Activated naive CD8-positive, alpha-beta T cell treated with anti-CD3 and anti-CD28 coated beads, Interleukin-2, amount 50 U/mL, for 24 hours (primary cell): ENCODE data around the gene CCDC69.
"Not testable (repeated sequence)": the region's sequence is repeated elsewhere in the genome, so short reads cannot be mapped to it uniquely, and the experiment has no call there.

Experiments used
- ATAC-seq: fragments of 150-1000 bp; cut with Tn5 transposase; one replicate; pipeline ENCODE4 v1.10.0; 2021
- DNase-seq: peaks from one replicate; pipeline ENCODE4 v3.0.0; 2021
- H3K27ac Mint-ChIP-seq: one replicate; pipeline ENCODE4 v1.8.0; 2021; ENCODE audit warnings: mild to moderate bottlenecking, mixed read lengths
- H3K27me3 Mint-ChIP-seq: one replicate; pipeline ENCODE4 v1.8.0; 2021; ENCODE audit warnings: mixed read lengths
- H3K36me3 Mint-ChIP-seq: one replicate; pipeline ENCODE4 v1.8.0; 2021; ENCODE audit warnings: low read depth, mixed read lengths
- H3K4me1 Mint-ChIP-seq: one replicate; pipeline ENCODE4 v1.8.0; 2021; ENCODE audit warnings: mixed read lengths
- H3K4me3 Mint-ChIP-seq: one replicate; pipeline ENCODE4 v1.8.0; 2021; ENCODE audit warnings: mild to moderate bottlenecking, moderate library complexity, mixed read lengths
- H3K9me3 Mint-ChIP-seq: one replicate; pipeline ENCODE4 v1.8.0; 2021; ENCODE audit warnings: mixed read lengths

CCDC69 gene

GRCh38 chr5:151237685-151238084 lies 13.8 kb upstream of the CCDC69 start:
- H3K9me3 Mint-ChIP-seq: no peaks in the 10 kb centered on the region
- no peak overlapping the region for H3K4me3 Mint-ChIP-seq
- no peaks in the 10 kb centered on the region for H3K27me3 Mint-ChIP-seq
- peaks cover 28% of the 10 kb centered on the region for H3K4me1 Mint-ChIP-seq
- no peak overlapping the region for H3K27ac Mint-ChIP-seq
- ATAC-seq (no peak), DNase-seq (no peak)
- no peaks in the 10 kb centered on the region for H3K36me3 Mint-ChIP-seq

DNA sequence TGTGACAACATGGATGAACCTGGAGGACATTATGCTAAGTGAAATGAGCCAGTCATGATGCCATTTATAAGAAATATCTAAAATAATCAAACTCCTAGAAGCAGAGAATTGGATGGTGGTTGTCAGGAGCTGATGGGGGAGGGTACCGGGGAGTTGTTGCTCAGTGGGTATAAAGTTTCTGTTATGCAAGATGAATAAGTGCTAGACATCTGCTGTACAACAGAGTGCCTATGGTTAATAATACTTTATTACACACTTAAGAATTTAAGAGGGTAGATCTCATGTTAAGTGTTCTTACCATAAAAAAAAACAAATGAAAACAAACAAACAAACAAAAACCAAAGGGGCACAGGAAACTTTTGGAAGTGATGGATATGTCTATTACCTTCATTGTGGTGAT lies 13.0 kb upstream of the CCDC69 start:
- Mint-ChIP-seq H3K9me3 (no peaks in the 10 kb centered on the region), H3K27me3 (no peaks in the 10 kb centered on the region), H3K27ac (no peak overlapping the region), H3K4me1 (peaks cover 28% of the 10 kb centered on the region), H3K36me3 (no peaks in the 10 kb centered on the region), H3K4me3 (no peak overlapping the region)
- ATAC-seq (no peak), DNase-seq (no peak)

DNA sequence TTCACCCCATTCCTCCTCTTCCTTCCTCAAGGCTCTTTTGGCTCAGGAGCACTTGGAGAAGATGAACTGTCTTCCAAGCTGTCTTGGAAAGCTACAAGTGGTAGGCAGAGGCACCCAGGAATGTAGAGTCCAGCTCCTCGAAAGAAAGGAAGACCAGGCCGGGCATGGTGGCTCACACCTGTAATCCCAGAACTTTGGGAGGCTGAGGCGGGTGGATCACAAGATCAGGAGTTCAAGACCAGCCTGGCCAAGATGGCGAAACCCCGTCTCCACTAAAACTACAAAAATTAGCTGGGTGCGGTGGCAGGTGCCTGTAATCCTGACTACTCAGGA lies 11.3 kb upstream of the CCDC69 start:
- ATAC-seq: not testable (repeated sequence)
- peaks cover 18% of the 10 kb centered on the region for H3K4me1 Mint-ChIP-seq

DNA sequence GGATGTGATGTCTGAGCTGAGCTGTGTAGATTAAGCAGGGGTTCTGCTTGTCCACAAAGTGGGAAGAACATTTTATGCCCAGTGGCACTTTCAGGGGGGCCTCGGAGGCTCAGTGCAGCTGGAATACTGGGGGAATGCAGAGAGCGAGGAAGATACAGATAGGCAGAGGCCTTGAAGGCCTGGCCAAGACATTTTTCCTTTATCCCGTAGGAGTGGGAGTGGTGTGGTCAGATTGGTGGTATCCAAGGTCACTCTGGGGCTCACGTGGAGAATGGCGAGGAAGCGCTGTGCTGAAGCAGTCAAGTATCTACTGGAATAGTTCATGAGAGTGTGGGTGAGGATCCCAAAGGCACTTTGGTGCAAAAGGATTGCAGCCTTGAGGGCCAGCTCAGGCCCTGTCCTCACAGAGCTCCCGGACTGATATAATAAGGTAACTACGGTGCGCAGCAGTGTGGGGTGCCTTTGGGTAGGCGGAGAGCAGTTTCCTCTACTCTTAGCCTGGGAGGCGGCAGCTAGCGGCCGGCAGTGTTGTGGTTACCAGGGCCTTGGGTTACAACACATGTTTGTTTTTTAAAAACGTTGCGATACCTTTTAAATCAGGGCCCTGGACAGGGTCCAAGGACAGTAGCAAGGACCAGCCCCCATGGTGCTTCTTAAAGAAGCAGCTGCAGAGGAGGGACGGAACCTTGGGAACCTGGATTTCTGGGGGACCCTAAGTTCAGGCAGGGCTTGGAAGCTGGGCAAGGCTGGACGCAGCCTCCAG lies 10.8 kb upstream of the CCDC69 start:
- Mint-ChIP-seq H3K27me3 (no peaks in the 10 kb centered on the region), H3K27ac (no peak overlapping the region), H3K9me3 (no peaks in the 10 kb centered on the region), H3K4me1 (peaks cover 17% of the 10 kb centered on the region), H3K36me3 (no peaks in the 10 kb centered on the region), H3K4me3 (no peak overlapping the region)
- ATAC-seq (peak; percentile 63), DNase-seq (no peak)

More for the DNA sequence above, 11.3 kb upstream of the CCDC69 start:
- not testable (repeated sequence) for H3K4me3 Mint-ChIP-seq, DNase-seq, H3K27ac Mint-ChIP-seq, H3K9me3 Mint-ChIP-seq, H3K36me3 Mint-ChIP-seq, H3K27me3 Mint-ChIP-seq

DNA sequence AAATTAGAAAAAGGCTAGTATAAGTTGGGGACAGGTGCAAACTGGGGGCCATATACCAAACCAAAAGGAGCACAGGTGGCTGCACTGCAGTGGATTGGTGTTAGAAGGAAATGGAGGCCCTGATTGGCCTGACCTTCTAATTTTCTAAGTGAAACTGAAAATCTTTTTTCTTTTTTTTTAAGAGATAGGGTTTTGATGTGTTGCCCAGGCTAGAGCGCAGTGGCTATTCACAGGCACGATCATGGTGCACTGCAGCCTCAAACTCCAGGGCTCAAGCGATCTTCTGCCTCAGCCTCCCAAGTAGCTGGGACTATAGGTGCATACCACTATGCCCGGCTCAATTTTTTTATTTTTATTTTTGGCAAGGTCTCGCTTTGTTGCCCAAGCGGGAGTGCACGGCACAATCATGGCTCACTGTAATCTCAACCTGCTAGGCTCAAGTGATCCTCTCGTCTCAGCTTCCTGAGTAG lies 9.8 kb upstream of the CCDC69 start:
- Mint-ChIP-seq H3K27me3 (no peaks in the 10 kb centered on the region), H3K36me3 (no peaks in the 10 kb centered on the region), H3K4me1 (peaks cover 17% of the 10 kb centered on the region), H3K4me3 (no peak overlapping the region), H3K9me3 (no peaks in the 10 kb centered on the region), H3K27ac (no peak overlapping the region)
- DNase-seq: no peak
- no peak for ATAC-seq

DNA sequence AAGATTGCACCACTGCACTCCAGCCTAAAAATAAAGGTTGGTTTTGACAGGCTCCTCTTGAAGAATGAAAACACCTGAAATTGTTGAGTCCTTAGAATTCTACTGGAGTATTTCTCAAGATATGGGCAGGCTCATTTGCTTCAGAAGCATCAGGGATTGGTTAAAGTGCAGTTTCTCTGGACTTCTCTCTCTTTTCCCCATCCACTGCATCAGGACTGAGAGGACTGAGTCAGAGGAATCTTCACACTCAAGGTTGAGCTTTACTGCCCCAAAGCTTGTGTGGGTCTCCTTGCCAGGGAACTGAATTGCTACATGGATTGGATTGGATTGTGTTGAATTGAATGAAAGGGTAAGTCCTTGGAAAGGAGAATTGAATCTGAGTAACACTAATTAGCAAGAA lies 7.5 kb upstream of the CCDC69 start:
- ATAC-seq (no peak), DNase-seq (no peak)
- H3K4me1 Mint-ChIP-seq: peaks cover 12% of the 10 kb centered on the region
- no peaks in the 10 kb centered on the region for H3K9me3 Mint-ChIP-seq
- H3K36me3 Mint-ChIP-seq: no peaks in the 10 kb centered on the region
- no peak overlapping the region for H3K27ac Mint-ChIP-seq
- H3K4me3 Mint-ChIP-seq: no peak overlapping the region
- no peaks in the 10 kb centered on the region for H3K27me3 Mint-ChIP-seq

DNA sequence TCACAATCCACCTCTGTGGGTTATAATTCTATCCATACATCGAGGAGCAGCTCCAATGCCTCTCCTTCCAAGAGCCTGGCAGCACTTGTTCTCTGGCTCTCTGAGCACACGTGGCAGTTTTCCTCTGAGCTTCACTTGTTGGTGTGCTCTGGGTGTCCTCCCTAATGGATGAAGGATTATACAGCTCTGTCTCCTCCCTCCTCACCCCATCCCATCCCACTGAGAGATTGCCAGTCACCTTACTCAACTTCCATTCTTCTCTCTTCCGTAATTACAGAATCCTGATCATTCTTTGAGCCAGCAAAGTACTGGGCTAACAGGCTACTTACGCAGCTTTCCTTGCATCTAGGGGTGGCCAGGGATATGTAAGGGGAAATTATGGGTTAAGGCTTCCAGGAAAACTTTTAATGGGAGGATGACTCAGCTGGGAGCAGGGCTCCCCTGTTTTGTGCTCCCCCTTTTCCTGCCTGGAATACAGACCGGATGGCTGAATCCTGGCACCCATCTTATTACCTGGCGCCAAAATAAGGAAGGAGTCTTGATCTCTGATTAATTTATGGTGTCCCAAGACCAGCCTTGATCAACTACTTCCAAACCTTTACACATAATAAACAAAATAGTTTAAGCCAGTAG lies 6.3 kb upstream of the CCDC69 start:
- no peak overlapping the region for H3K4me3 Mint-ChIP-seq
- ATAC-seq (no peak), DNase-seq (no peak)
- H3K9me3 Mint-ChIP-seq: no peaks in the 10 kb centered on the region
- no peaks in the 10 kb centered on the region for H3K36me3 Mint-ChIP-seq
- no peak overlapping the region for H3K27ac Mint-ChIP-seq
- H3K4me1 Mint-ChIP-seq: peaks cover 15% of the 10 kb centered on the region
- no peaks in the 10 kb centered on the region for H3K27me3 Mint-ChIP-seq

- Mint-ChIP-seq H3K4me3 (no peak overlapping the region), H3K9me3 (no peaks in the 10 kb centered on the region), H3K27ac (no peak overlapping the region), H3K4me1 (peaks cover 16% of the 10 kb centered on the region), H3K36me3 (no peaks in the 10 kb centered on the region), H3K27me3 (no peaks in the 10 kb centered on the region)
- ATAC-seq (no peak), DNase-seq (no peak)
Observed at GRCh38 chr5:151228986-151229385, 5.1 kb upstream of the CCDC69 start.

DNA sequence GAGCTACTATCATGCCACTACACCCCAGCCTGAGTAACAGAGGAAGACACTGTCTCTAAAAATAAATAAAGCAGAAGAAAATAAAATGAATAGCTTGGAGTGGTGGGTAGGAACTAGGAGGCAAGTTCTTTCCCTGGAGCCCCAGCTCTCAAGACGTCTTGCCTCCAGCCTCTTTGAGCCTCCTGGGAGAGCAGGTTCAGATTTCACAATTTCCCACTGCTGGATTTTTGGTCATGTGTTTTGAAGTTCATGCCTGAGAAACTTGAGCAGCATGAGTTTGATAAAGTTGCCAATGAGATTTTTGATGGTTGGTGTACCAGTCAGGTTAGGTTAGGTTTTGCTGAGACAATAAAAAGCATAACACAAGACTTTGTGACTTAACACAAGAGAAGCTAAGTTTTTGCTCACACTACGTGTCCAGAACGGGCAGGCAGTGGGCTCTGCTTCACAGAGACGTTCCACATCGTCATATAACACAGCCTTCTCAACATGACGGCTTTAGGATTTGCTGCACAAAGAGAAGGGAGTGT lies 4.1 kb upstream of the CCDC69 start:
- no peak for DNase-seq
- no peaks in the 10 kb centered on the region for H3K27me3 Mint-ChIP-seq
- no peak overlapping the region for H3K4me3 Mint-ChIP-seq
- no peaks in the 10 kb centered on the region for H3K36me3 Mint-ChIP-seq
- H3K27ac Mint-ChIP-seq: no peak overlapping the region
- ATAC-seq: no peak
- no peaks in the 10 kb centered on the region for H3K9me3 Mint-ChIP-seq
- H3K4me1 Mint-ChIP-seq: peaks cover 17% of the 10 kb centered on the region

GRCh38 chr5:151225475-151225874 lies 1.6 kb upstream of the CCDC69 start:
- Mint-ChIP-seq H3K4me1 (peaks cover 40% of the 10 kb centered on the region), H3K4me3 (peak overlapping the region; percentile 18)

DNA sequence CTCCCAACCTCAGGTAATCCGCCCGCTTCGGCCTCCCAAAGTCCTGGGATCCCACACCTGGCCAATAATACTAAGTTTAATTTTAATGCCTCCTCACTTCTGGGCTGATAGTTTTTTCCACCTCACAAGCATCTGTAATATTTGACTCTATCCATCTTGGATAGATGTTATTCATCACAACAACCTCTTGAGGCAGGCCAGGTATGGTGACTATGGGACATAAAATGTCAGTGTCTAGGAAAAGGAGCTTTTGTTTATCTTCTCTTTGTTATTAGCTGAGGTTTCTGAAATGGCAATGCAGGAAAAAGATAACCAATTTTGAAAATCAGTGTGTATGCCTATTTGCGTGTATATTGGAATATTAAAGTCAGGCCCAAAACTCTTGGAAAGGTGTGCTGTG lies 1.2 kb upstream of the CCDC69 start:
- H3K9me3 Mint-ChIP-seq: no peaks in the 10 kb centered on the region
- peak overlapping the region; percentile 84 for H3K27ac Mint-ChIP-seq
- H3K27me3 Mint-ChIP-seq: no peaks in the 10 kb centered on the region
- DNase-seq (no peak), ATAC-seq (no peak)
- peak overlapping the region; percentile 18 for H3K4me3 Mint-ChIP-seq
- peaks cover 6% of the 10 kb centered on the region for H3K36me3 Mint-ChIP-seq
- H3K4me1 Mint-ChIP-seq: peaks cover 44% of the 10 kb centered on the region

More at GRCh38 chr5:151225475-151225874, 1.6 kb upstream of the CCDC69 start:
- Mint-ChIP-seq H3K36me3 (peaks cover 4% of the 10 kb centered on the region), H3K27me3 (no peaks in the 10 kb centered on the region), H3K27ac (peak overlapping the region; percentile 84), H3K9me3 (no peaks in the 10 kb centered on the region)
- DNase-seq (no peak), ATAC-seq (no peak)

DNA sequence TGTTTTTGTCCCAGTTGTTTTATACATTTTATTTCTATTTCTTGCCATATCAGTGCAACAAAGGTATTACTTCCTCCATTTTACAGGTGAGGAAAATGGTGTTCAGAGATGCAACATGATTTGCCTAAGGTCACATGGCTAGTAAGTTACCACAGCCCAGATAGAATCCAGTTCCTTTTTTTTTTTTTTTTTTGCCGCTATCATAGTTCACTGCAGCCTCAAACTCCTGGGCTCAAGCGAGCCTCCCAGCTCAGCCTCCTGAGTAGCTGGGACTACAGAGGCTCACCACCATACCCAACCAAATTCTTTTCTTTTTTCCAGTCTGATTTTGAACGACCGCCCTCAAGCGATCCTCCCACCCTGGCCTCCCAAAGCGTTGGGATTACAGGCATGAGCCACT lies 480 bp upstream of the CCDC69 start:
- H3K4me3 Mint-ChIP-seq: peak overlapping the region; percentile 84
- ATAC-seq (no peak), DNase-seq (no peak)
- H3K27ac Mint-ChIP-seq: peak overlapping the region; percentile 84
- peaks cover 10% of the 10 kb centered on the region for H3K36me3 Mint-ChIP-seq
- H3K27me3 Mint-ChIP-seq: no peaks in the 10 kb centered on the region
- peaks cover 49% of the 10 kb centered on the region for H3K4me1 Mint-ChIP-seq
- no peaks in the 10 kb centered on the region for H3K9me3 Mint-ChIP-seq

DNA sequence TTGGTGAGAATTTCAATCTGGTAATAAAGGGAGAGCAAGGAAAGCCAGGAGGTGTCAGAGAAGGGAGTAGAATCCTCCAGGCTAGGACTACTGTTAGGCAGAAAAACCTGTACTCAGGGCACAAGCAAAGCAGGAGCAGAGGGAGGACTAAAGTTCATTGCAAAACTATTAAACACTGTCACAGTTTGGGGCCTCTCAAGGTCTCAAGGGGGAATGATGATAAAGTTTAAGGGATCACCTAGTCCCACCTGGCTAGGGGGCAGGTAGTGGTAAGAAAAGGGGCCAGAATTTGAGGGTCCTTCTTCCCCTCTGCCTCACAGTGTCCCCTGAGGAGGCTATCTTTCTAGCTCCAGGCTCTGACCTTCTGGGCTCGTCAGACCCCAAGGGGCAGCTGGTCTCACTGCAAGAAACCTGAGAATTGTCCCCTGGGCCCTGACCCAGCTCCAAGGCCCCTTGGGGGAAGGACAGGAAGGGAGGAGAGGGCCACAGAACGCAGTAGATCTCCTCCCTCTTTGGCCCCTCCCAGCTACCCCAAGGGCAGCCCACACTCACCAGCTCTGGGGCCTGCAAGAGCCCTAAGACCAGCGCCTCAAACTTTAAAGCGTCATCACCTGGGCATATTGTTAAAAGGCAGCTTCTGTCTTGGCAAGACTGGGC lies 974 bp downstream of the CCDC69 start:
- H3K27ac Mint-ChIP-seq: peak overlapping the region; percentile 84
- no peaks in the 10 kb centered on the region for H3K9me3 Mint-ChIP-seq
- no peaks in the 10 kb centered on the region for H3K27me3 Mint-ChIP-seq
- peak overlapping the region; percentile 84 for H3K4me3 Mint-ChIP-seq
- H3K36me3 Mint-ChIP-seq: peaks cover 13% of the 10 kb centered on the region
- peak; percentile 55 for DNase-seq
- peak; percentile 79 for ATAC-seq
- peaks cover 64% of the 10 kb centered on the region for H3K4me1 Mint-ChIP-seq

GRCh38 chr5:151222054-151222789 lies 1.7 kb downstream of the CCDC69 start:
- ATAC-seq (no peak), DNase-seq (no peak)
- Mint-ChIP-seq H3K27ac (peak overlapping the region; percentile 84), H3K4me3 (peak overlapping the region; percentile 84), H3K9me3 (no peaks in the 10 kb centered on the region), H3K4me1 (peaks cover 71% of the 10 kb centered on the region), H3K27me3 (no peaks in the 10 kb centered on the region), H3K36me3 (peaks cover 20% of the 10 kb centered on the region)
